IMR-90 (cell line): ENCODE data around the gene PPP1R14B. TPM values are rescaled to one million over a fixed set of nuclear protein-coding genes. Genes with fewer than 3 reads are reported as not detected.

Experiments used
- ATAC-seq: fragments of 200-7000 bp; cut with Tn5 transposase; 2 replicates; pipeline ENCODE4 v1.9.1; 2020; ENCODE audit warnings: low read depth, mild to moderate bottlenecking, moderate library complexity
- BruUV-seq: library from RNA; stranded (reverse); fragments of 400-500 nt; replicated peaks from 2 replicates; lab custom pipeline; 2021; lab: Mats Ljungman, UMichigan
- CTCF ChIA-PET: fragments of 300-600 bp; formaldehyde crosslinking; extraction: SDS; loops from one replicate; lab custom pipeline; 2021; ENCODE audit warnings: antibody characterized with exemption; lab: Yijun Ruan, JAX
- POLR2A ChIA-PET: fragments of 300-600 bp; sonication (Branson Sonifier 250); formaldehyde crosslinking; loops from one replicate; lab custom pipeline; 2022; ENCODE audit warnings: antibody characterized with exemption; ENCODE audit not compliant: unreplicated experiment; lab: Charles Lee
- DNase-seq: peaks from one replicate; pipeline ENCODE4 v3.0.0; 2013
- H2AFZ ChIP-seq: replicated peaks from 2 replicates; pipeline ENCODE3; 2013; ENCODE audit warnings: low read length, mild to moderate bottlenecking; ENCODE audit not compliant: poor library complexity
- H2AK5ac ChIP-seq: 2 replicates; pipeline ENCODE4 v1.6.1; 2013; ENCODE audit warnings: low read depth, low read length, inconsistent platforms
- H2AK9ac ChIP-seq: replicated peaks from 2 replicates; pipeline ENCODE3; 2013; ENCODE audit warnings: mild to moderate bottlenecking, low read depth, low read length, moderate library complexity; ENCODE audit not compliant: poor library complexity
- H2BK120ac ChIP-seq: 2 replicates; pipeline ENCODE4 v1.6.1; 2013; ENCODE audit warnings: low read depth, low read length, inconsistent platforms
- H2BK15ac ChIP-seq: 3 replicates; pipeline ENCODE4 v1.6.1; 2013; ENCODE audit warnings: low read depth, low read length, inconsistent platforms
- H2BK20ac ChIP-seq: 2 replicates; pipeline ENCODE4 v1.6.1; 2013; ENCODE audit warnings: low read depth, mild to moderate bottlenecking, inconsistent platforms, low read length, moderate library complexity
- H2BK5ac ChIP-seq: 2 replicates; pipeline ENCODE4 v1.6.1; 2013; ENCODE audit warnings: mild to moderate bottlenecking, low read depth, low read length, inconsistent platforms; ENCODE audit not compliant: poor library complexity, severe bottlenecking
- H3K14ac ChIP-seq: replicated peaks from 2 replicates; pipeline ENCODE4 v1.6.1; 2013; ENCODE audit warnings: low read depth, low read length, inconsistent platforms
- H3K18ac ChIP-seq: 2 replicates; pipeline ENCODE4 v1.6.1; 2013; ENCODE audit warnings: low read depth, low read length, control low read depth
- H3K23ac ChIP-seq: 2 replicates; pipeline ENCODE4 v1.6.1; 2013; ENCODE audit warnings: low read depth, low read length, inconsistent platforms
- H3K27ac ChIP-seq: 2 replicates; pipeline ENCODE4 v1.5.1; 2013; ENCODE audit warnings: mild to moderate bottlenecking, control low read depth, low read length; ENCODE audit not compliant: insufficient read depth
- H3K27me3 ChIP-seq: 2 replicates; pipeline ENCODE4 v1.6.1; 2013; ENCODE audit warnings: low read length; ENCODE audit not compliant: control insufficient read depth, insufficient read depth
- H3K36me3 ChIP-seq: 2 replicates; pipeline ENCODE4 v1.6.1; 2013; ENCODE audit warnings: low read length, mixed read lengths; ENCODE audit not compliant: control insufficient read depth, insufficient read depth
- H3K4ac ChIP-seq: 2 replicates; pipeline ENCODE4 v1.6.1; 2013; ENCODE audit warnings: low read depth, low read length, inconsistent platforms
- H3K4me1 ChIP-seq: 2 replicates; pipeline ENCODE4 v1.6.1; 2013; ENCODE audit warnings: low read length, mixed read lengths; ENCODE audit not compliant: control insufficient read depth, insufficient read depth
- H3K4me2 ChIP-seq: 2 replicates; pipeline ENCODE4 v1.6.1; 2013; ENCODE audit warnings: low read depth, mild to moderate bottlenecking, control low read depth, low read length, moderate library complexity
- H3K4me3 ChIP-seq: 2 replicates; pipeline ENCODE4 v1.5.1; 2013; ENCODE audit warnings: low read depth, mild to moderate bottlenecking, control low read depth, low read length, moderate library complexity; ENCODE audit not compliant: insufficient read depth
- H3K56ac ChIP-seq: 2 replicates; pipeline ENCODE4 v1.6.1; 2013; ENCODE audit warnings: low read length, inconsistent platforms; ENCODE audit not compliant: insufficient read depth; ENCODE audit errors: extremely low read depth
- H3K79me1 ChIP-seq, 2 experiments: 2 replicates each; pipeline ENCODE4 v1.6.1; 2013; ENCODE audit warnings: low read length in 2 of 2, inconsistent platforms in 1 of 2, low read depth in 1 of 2
- H3K9ac ChIP-seq: 2 replicates; pipeline ENCODE4 v1.6.1; 2013; ENCODE audit warnings: low read depth, low read length, control low read depth
- H3K9me1 ChIP-seq: 2 replicates; pipeline ENCODE4 v1.6.1; 2013; ENCODE audit warnings: low read length, inconsistent platforms; ENCODE audit not compliant: insufficient read depth
- H3K9me3 ChIP-seq: 2 replicates; pipeline ENCODE4 v1.6.1; 2013; ENCODE audit warnings: low read length; ENCODE audit not compliant: control insufficient read depth, insufficient read depth
- H4K20me1 ChIP-seq: 2 replicates; pipeline ENCODE4 v1.6.1; 2013; ENCODE audit warnings: low read length, inconsistent platforms; ENCODE audit not compliant: insufficient read depth
- H4K5ac ChIP-seq: 2 replicates; pipeline ENCODE4 v1.6.1; 2013; ENCODE audit warnings: mild to moderate bottlenecking, low read depth, low read length, control low read depth
- H4K8ac ChIP-seq, 2 experiments: 2 replicates each; pipeline ENCODE4 v1.6.1; 2013; ENCODE audit warnings: low read depth in 2 of 2, low read length in 2 of 2, control low read depth in 1 of 2, inconsistent platforms in 1 of 2
- H4K91ac ChIP-seq: 2 replicates; pipeline ENCODE4 v1.6.1; 2013; ENCODE audit warnings: low read depth, low read length, inconsistent platforms; ENCODE audit not compliant: insufficient read depth
- CEBPB ChIP-seq: IDR thresholded peaks from 2 replicates; pipeline ENCODE4 v1.6.1; 2012; ENCODE audit warnings: low read depth, low read length, improper control_type of control experiment
- MAFK ChIP-seq: IDR thresholded peaks from 2 replicates; pipeline ENCODE4 v1.6.1; 2012; ENCODE audit warnings: low read depth, low read length, improper control_type of control experiment
- MAZ ChIP-seq: IDR thresholded peaks from 2 replicates; pipeline ENCODE4 v1.6.1; 2012; ENCODE audit warnings: low read depth, mild to moderate bottlenecking, low read length, improper control_type of control experiment, moderate library complexity, borderline replicate concordance
- RAD21 ChIP-seq: IDR thresholded peaks from 2 replicates; pipeline ENCODE4 v1.6.1; 2012; ENCODE audit warnings: low read length, improper control_type of control experiment
- RFX5 ChIP-seq: IDR thresholded peaks from 2 replicates; pipeline ENCODE4 v1.8.0; 2012; ENCODE audit warnings: low read depth, mild to moderate bottlenecking, low read length, moderate library complexity
- WGBS, 2 experiments: methylation state at CpG; one replicate each; pipeline versions ENCODE4 v1.1.5 to v1.1.7; 2013; ENCODE audit warnings: missing lambda C conversion rate in 2 of 2; ENCODE audit not compliant: insufficient read length in 1 of 2; ENCODE audit errors: extremely low coverage in 2 of 2; 5-methylcytosine and 5-hydroxymethylcytosine counted together
- dilution Hi-C: fragments of 300-500 bp; cut with HindIII; formaldehyde crosslinking; loops from one replicate; pipeline ENCODE4 v1.14.3; 2018; ENCODE audit warnings: low sequenced_read_pairs; ENCODE audit not compliant: unreplicated experiment
- in situ Hi-C: fragments of 300-500 bp; cut with MboI; formaldehyde crosslinking; loops from 3 replicates; pipeline ENCODE4 v1.14.3; 2019; ENCODE audit warnings: low sequenced_read_pairs, inconsistent platforms, mixed read lengths
- intact Hi-C: fragments of 100-400 bp; cut with micrococcal nuclease; formaldehyde crosslinking; loops from 2 replicates; pipeline ENCODE4 v1.10.0; 2022
- polyA plus RNA-seq, 3 experiments: library from polyadenylated mRNA; depleted of rRNA; stranded (reverse); fragments of >200 nt; gene quantifications; 2 replicates each; pipeline ENCODE4 v1.2.3, GENCODE V29; 2012; ENCODE audit warnings: low replicate concordance in 1 of 3
- total RNA-seq: library from RNA; depleted of rRNA; stranded (reverse); fragments of >200 nt; gene quantifications from 2 replicates; pipeline ENCODE4 v1.2.3, GENCODE V29; 2012
- TF ChIP-seq, protein P1 (sequence below): fragments of 150-350 bp; IDR thresholded peaks from 2 replicates; pipeline ENCODE4 v1.6.1; 2016; ENCODE audit warnings: low read depth, mild to moderate bottlenecking, low read length, moderate library complexity, borderline replicate concordance

Gene PPP1R14B
- total and polyA plus RNA-seq, 2 of the 4 experiments (the other 2 are of a cell fraction): 176 to 257 TPM

DNA sequence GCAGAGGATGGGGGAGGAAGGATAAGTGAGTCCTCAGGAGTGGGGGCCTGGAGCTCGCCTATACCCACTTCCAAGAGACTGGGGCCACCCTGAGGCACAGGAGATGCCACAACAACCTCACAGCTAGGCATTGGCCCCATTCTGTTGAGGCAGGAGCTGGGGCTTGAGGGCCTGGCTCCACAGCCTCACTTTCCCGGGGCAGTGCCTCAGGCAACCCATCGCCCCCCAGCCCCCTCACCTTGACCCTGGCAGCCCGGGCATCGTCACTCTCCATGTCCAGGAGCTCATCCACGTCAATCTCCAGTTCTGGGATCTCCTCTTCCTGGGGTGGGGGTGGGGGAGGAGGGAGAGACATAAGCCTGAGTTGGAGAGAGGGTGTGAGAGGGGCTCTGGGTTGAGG is 1.8 kb downstream of the PPP1R14B start:
- in situ Hi-C loops: no loop called here
- H3K23ac ChIP-seq: peak overlapping the region; percentile 76; the same call in 1 of the 2 replicates
- H3K27me3 ChIP-seq: no peaks in the 10 kb centered on the region
- H4K91ac ChIP-seq: peak overlapping the region; percentile 98
- no peak for ATAC-seq
- H3K4me2 ChIP-seq: peak overlapping the region; percentile 96
- intact Hi-C loops: no loop called here
- no peaks in the 10 kb centered on the region for H3K9me3 ChIP-seq
- peak overlapping the region; percentile 44; the same call in 1 of the 2 replicates for H3K56ac ChIP-seq
- peaks cover 26% of the 10 kb centered on the region for H4K20me1 ChIP-seq
- 0 out of 2 replicates have a peak overlapping the region, but pooled peaks have one; percentile 73 for H2BK120ac ChIP-seq
- 0 out of 3 replicates have a peak overlapping the region, but pooled peaks have one; percentile 25 for H2BK15ac ChIP-seq
- H4K5ac ChIP-seq: no peak overlapping the region
- no TSS peak for BruUV-seq
- no peak overlapping the region for H2BK20ac ChIP-seq
- H3K36me3 ChIP-seq: peaks cover 12% of the 10 kb centered on the region
- no peak overlapping the region for H3K18ac ChIP-seq
- DNase-seq: no peak
- peak overlapping the region; percentile 65 to 79; a peak in 3 of 4 replicates for H4K8ac ChIP-seq
- peak overlapping the region; percentile 98 for H2BK5ac ChIP-seq
- dilution Hi-C loops: no loop called here
- peaks cover 12% of the 10 kb centered on the region for H3K4me1 ChIP-seq
- H3K4me3 ChIP-seq: peak overlapping the region; percentile 95
- H2AFZ ChIP-seq: no peak overlapping the region
- H2AK9ac ChIP-seq: peak overlapping the region; percentile 100
- H3K9ac ChIP-seq: peak overlapping the region; percentile 77
- H3K14ac ChIP-seq: peak overlapping the region; percentile 68
- ChIA-PET CTCF (no interaction called here), POLR2A (no interaction called here)
- H3K4ac ChIP-seq: peak overlapping the region; percentile 77
- H3K27ac ChIP-seq: peak overlapping the region; percentile 98
- H2AK5ac ChIP-seq: peak overlapping the region; percentile 100
- peaks cover 14 to 35% of the 10 kb centered on the region in 2 experiments; a peak in 3 of 4 replicates for H3K79me1 ChIP-seq
- peaks cover 11% of the 10 kb centered on the region for H3K9me1 ChIP-seq
- 80% methylated on average over 1 of the region's 6 CpGs; no CpG with 5 or more reads in 1 of the 2 experiments for WGBS, 2 experiments
- TF ChIP-seq, protein P1, sequence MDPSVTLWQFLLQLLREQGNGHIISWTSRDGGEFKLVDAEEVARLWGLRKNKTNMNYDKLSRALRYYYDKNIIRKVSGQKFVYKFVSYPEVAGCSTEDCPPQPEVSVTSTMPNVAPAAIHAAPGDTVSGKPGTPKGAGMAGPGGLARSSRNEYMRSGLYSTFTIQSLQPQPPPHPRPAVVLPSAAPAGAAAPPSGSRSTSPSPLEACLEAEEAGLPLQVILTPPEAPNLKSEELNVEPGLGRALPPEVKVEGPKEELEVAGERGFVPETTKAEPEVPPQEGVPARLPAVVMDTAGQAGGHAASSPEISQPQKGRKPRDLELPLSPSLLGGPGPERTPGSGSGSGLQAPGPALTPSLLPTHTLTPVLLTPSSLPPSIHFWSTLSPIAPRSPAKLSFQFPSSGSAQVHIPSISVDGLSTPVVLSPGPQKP: no peak
- TF ChIP-seq CEBPB (no peak), RAD21 (no peak), MAZ (no peak), RFX5 (no peak), MAFK (no peak)
